Stimulated activated CD4-positive, alpha-beta T cell treated with anti-CD3 and anti-CD28 coated beads, Interleukin-12 subunit alpha, Interleukin-12 subunit beta, amount 100 ng/mL, for 4 hours (primary cell): ENCODE results near the gene SLC35F1.
"Not testable (repeated sequence)": the region's sequence is repeated elsewhere in the genome, so short reads cannot be mapped to it uniquely, and the experiment has no call there.

ENCODE experiments used
- DNase-seq: peaks from one replicate; pipeline ENCODE4 v3.0.0-alpha.2; 2020

SLC35F1 gene

GRCh38 chr6:117928833-117929232, 21.8 kb downstream of the SLC35F1 start:
- DNase-seq = no peak

- no peak for DNase-seq
Measured at GRCh38 chr6:117929501-117929900, 22.4 kb downstream of the SLC35F1 start.

GRCh38 chr6:117930645-117931044, 23.6 kb downstream of the SLC35F1 start:
- no peak for DNase-seq

GRCh38 chr6:117932001-117932400, 24.9 kb downstream of the SLC35F1 start:
- no peak for DNase-seq

- no peak for DNase-seq
Measured at GRCh38 chr6:117932676-117933075, 25.6 kb downstream of the SLC35F1 start.

- DNase-seq = no peak
Measured at GRCh38 chr6:117933471-117933870, 26.4 kb downstream of the SLC35F1 start.

- DNase-seq = no peak
Measured at GRCh38 chr6:117938311-117938995, 31.4 kb downstream of the SLC35F1 start.

- no peak for DNase-seq
Measured at GRCh38 chr6:117947234-117947633, 40.2 kb downstream of the SLC35F1 start.

GRCh38 chr6:117951783-117952182, 44.7 kb downstream of the SLC35F1 start:
- DNase-seq = no peak

- no peak for DNase-seq
Measured at GRCh38 chr6:117955684-117956256, 48.7 kb downstream of the SLC35F1 start.

GRCh38 chr6:117956386-117956785, 49.3 kb downstream of the SLC35F1 start:
- no peak for DNase-seq

- DNase-seq = no peak
Measured at GRCh38 chr6:117958536-117958935, 51.5 kb downstream of the SLC35F1 start.

GRCh38 chr6:117960877-117961276, 53.8 kb downstream of the SLC35F1 start:
- DNase-seq = no peak

GRCh38 chr6:117961301-117961700, 54.2 kb downstream of the SLC35F1 start:
- no peak for DNase-seq

- not testable (repeated sequence) for DNase-seq
Measured at GRCh38 chr6:117965763-117966162, 58.7 kb downstream of the SLC35F1 start.

GRCh38 chr6:117971637-117972036, 64.6 kb downstream of the SLC35F1 start:
- no peak for DNase-seq

- no peak for DNase-seq
Measured at GRCh38 chr6:117974914-117975627, 68.0 kb downstream of the SLC35F1 start.

GRCh38 chr6:117976030-117976651, 69.1 kb downstream of the SLC35F1 start:
- no peak for DNase-seq

- DNase-seq = no peak
Measured at GRCh38 chr6:117985916-117986315, 78.9 kb downstream of the SLC35F1 start.

GRCh38 chr6:117986396-117986795, 79.3 kb downstream of the SLC35F1 start:
- no peak for DNase-seq

GRCh38 chr6:117989086-117989485, 82.0 kb downstream of the SLC35F1 start:
- DNase-seq = no peak

GRCh38 chr6:117990151-117990550, 83.1 kb downstream of the SLC35F1 start:
- DNase-seq = no peak

- DNase-seq = no peak
Measured at GRCh38 chr6:117992856-117993255, 85.8 kb downstream of the SLC35F1 start.

GRCh38 chr6:118012944-118013343, 105.9 kb downstream of the SLC35F1 start:
- no peak for DNase-seq
